ENCODE data around the gene STRA6. TPM values are rescaled to one million over a fixed set of nuclear protein-coding genes. Genes with fewer than 3 reads are reported as not detected.

Gene STRA6
- total and polyA plus RNA-seq, 2 donors (not counting 1 experiment from before 2014, with no cell fraction given) = not detected

GRCh38 chr15:74147051-74147450, 55.5 kb downstream of the STRA6 start:
- CTCF ChIA-PET = no interaction called here
- H3K9me3 ChIP-seq (ENCODE audit: control extremely low read depth in 1 of 3, control insufficient read depth in 2 of 3, insufficient read depth in 1 of 3, low read length in 2 of 3) = peaks cover 1 to 7% (median 3%) of the 10 kb centered on the region in 3 donors
- no peak overlapping the region for H3K4me3 ChIP-seq (ENCODE audit: control extremely low read depth in 1 of 5, extremely low read depth in 1 of 5, insufficient read depth in 1 of 5, low read depth in 2 of 5, low read length in 4 of 5)
- H3K36me3 ChIP-seq (replicated peaks in 1 of 2; ENCODE audit: control extremely low read depth in 1 of 2, control insufficient read depth in 1 of 2, extremely low read depth in 1 of 2, insufficient read depth in 2 of 2, low read length in 1 of 2) = no peaks in the 10 kb centered on the region
- no peak overlapping the region for H3K9ac ChIP-seq (ENCODE audit: low read length)
- intact Hi-C loops (cut with micrococcal nuclease) = no loop called here
- no peaks in the 10 kb centered on the region for H3K4me1 ChIP-seq (ENCODE audit: control insufficient read depth in 2 of 2, insufficient read depth in 2 of 2, low read length in 2 of 2)
- H3K4me2 ChIP-seq (replicated peaks; ENCODE audit: low read depth, low read length, poor library complexity, severe bottlenecking) = no peak overlapping the region
- no peak overlapping the region for H3K4me3 Mint-ChIP-seq
- no peaks in the 10 kb centered on the region for H4K20me1 ChIP-seq (ENCODE audit: control insufficient read depth, insufficient read depth, low read length, poor library complexity, severe bottlenecking)
- no peak for ATAC-seq (ENCODE audit: low read depth)
- no peak overlapping the region for H3K27ac Mint-ChIP-seq
- H3K4me1 Mint-ChIP-seq = no peaks in the 10 kb centered on the region
- peaks cover 53% of the 10 kb centered on the region for H3K27me3 Mint-ChIP-seq
- no peak for DNase-seq
- POLR2A ChIA-PET = no interaction called here
- H3K27ac ChIP-seq (ENCODE audit: low read length in 2 of 2) = no peak overlapping the region
- H3K79me2 ChIP-seq (ENCODE audit: control insufficient read depth, insufficient read depth, low read length) = no peaks in the 10 kb centered on the region
- H3K27me3 ChIP-seq (replicated peaks in 1 of 4; ENCODE audit: control extremely low read depth in 1 of 4, control insufficient read depth in 3 of 4, insufficient read depth in 4 of 4, low read length in 3 of 4) = peaks cover 0 to 19% (median 6%) of the 10 kb centered on the region in 4 experiments
- no CpG with 5 or more reads among the region's 2 CpGs for WGBS (ENCODE audit: insufficient coverage)
- H2AFZ ChIP-seq (ENCODE audit: insufficient read depth, low read depth, low read length, poor library complexity, severe bottlenecking) = no peak overlapping the region
- no peak for TF ChIP-seq EZH2 (IDR thresholded peaks at IDR 0.05; ENCODE audit: borderline replicate concordance, insufficient read depth, low read depth, low read length, poor library complexity, severe bottlenecking)
- TF ChIP-seq, protein P1, sequence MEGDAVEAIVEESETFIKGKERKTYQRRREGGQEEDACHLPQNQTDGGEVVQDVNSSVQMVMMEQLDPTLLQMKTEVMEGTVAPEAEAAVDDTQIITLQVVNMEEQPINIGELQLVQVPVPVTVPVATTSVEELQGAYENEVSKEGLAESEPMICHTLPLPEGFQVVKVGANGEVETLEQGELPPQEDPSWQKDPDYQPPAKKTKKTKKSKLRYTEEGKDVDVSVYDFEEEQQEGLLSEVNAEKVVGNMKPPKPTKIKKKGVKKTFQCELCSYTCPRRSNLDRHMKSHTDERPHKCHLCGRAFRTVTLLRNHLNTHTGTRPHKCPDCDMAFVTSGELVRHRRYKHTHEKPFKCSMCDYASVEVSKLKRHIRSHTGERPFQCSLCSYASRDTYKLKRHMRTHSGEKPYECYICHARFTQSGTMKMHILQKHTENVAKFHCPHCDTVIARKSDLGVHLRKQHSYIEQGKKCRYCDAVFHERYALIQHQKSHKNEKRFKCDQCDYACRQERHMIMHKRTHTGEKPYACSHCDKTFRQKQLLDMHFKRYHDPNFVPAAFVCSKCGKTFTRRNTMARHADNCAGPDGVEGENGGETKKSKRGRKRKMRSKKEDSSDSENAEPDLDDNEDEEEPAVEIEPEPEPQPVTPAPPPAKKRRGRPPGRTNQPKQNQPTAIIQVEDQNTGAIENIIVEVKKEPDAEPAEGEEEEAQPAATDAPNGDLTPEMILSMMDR (IDR thresholded peaks at IDR 0.05) = no peak
- peaks cover 2% of the 10 kb centered on the region for H3K9me3 Mint-ChIP-seq (ENCODE audit: insufficient read depth)

DNA sequence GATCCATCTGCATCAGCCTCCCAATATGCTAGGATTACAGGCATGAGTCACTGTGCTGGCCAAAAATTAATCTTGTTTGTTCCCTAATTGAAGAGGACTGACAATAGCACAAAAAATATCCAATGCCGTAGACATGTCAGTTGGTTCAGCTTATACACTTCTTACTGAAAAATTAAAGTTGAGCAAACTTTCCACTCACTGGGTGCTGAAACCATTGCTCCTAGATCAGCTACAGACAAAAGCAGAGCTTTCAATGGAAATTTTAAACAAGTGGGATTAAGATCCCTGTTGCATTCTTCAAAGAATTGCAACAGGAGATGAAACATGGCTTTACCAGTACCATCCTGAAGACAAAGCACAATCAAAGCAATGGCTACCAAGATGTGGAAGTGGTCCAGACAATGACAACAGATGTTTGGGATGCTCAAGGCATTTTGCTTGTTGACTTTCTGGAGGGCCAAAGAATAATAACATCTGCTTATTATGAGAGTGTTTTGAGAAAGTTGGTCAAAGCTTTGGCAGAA, 56.2 kb downstream of the STRA6 start:
- POLR2A ChIA-PET = no interaction called here
- Histone ChIP-seq H3K9ac (ENCODE audit: low read length) (no peak overlapping the region), H3K36me3 (replicated peaks in 1 of 2; ENCODE audit: control extremely low read depth in 1 of 2, control insufficient read depth in 1 of 2, extremely low read depth in 1 of 2, insufficient read depth in 2 of 2, low read length in 1 of 2) (no peaks in the 10 kb centered on the region), H2AFZ (ENCODE audit: insufficient read depth, low read depth, low read length, poor library complexity, severe bottlenecking) (no peak overlapping the region), H3K27ac (ENCODE audit: low read length in 2 of 2) (no peak overlapping the region), H3K4me2 (replicated peaks; ENCODE audit: low read depth, low read length, poor library complexity, severe bottlenecking) (no peak overlapping the region), H3K4me1 (ENCODE audit: control insufficient read depth in 2 of 2, insufficient read depth in 2 of 2, low read length in 2 of 2) (no peaks in the 10 kb centered on the region), H3K4me3 (ENCODE audit: control extremely low read depth in 1 of 5, extremely low read depth in 1 of 5, insufficient read depth in 1 of 5, low read depth in 2 of 5, low read length in 4 of 5) (no peak overlapping the region), H3K27me3 (replicated peaks in 1 of 4; ENCODE audit: control extremely low read depth in 1 of 4, control insufficient read depth in 3 of 4, insufficient read depth in 4 of 4, low read length in 3 of 4) (peaks cover 0 to 19% (median 4%) of the 10 kb centered on the region in 4 experiments), H4K20me1 (ENCODE audit: control insufficient read depth, insufficient read depth, low read length, poor library complexity, severe bottlenecking) (no peaks in the 10 kb centered on the region), H3K79me2 (ENCODE audit: control insufficient read depth, insufficient read depth, low read length) (no peaks in the 10 kb centered on the region), H3K9me3 (ENCODE audit: control extremely low read depth in 1 of 3, control insufficient read depth in 2 of 3, insufficient read depth in 1 of 3, low read length in 2 of 3) (peaks cover 1 to 7% (median 3%) of the 10 kb centered on the region in 3 donors)
- intact Hi-C loops (cut with micrococcal nuclease) = no loop called here
- CTCF ChIA-PET = no interaction called here
- no peaks in the 10 kb centered on the region for H3K4me1 Mint-ChIP-seq
- DNase-seq = no peak
- TF ChIP-seq, protein P1 (IDR thresholded peaks at IDR 0.05) = no peak
- TF ChIP-seq EZH2 (IDR thresholded peaks at IDR 0.05; ENCODE audit: borderline replicate concordance, insufficient read depth, low read depth, low read length, poor library complexity, severe bottlenecking) = no peak
- WGBS (ENCODE audit: insufficient coverage) = no CpG with 5 or more reads among the region's 1 CpG
- H3K4me3 Mint-ChIP-seq = no peak overlapping the region
- H3K27me3 Mint-ChIP-seq = peaks cover 46% of the 10 kb centered on the region
- no peak overlapping the region for H3K27ac Mint-ChIP-seq
- ATAC-seq (ENCODE audit: low read depth) = no peak
- peaks cover 2% of the 10 kb centered on the region for H3K9me3 Mint-ChIP-seq (ENCODE audit: insufficient read depth)
